SK-N-SH (cell line): Measurements from ENCODE around the gene C1GALT1. TPM values are rescaled to one million over a fixed set of nuclear protein-coding genes. Genes with fewer than 3 reads are reported as not detected.

ENCODE experiments used
- CTCF ChIA-PET: fragments of 300-600, 350-600 bp; formaldehyde crosslinking; extraction: SDS; loops from one replicate; lab custom pipeline; 2021; lab: Yijun Ruan, JAX
- POLR2A ChIA-PET: fragments of 350-600 bp; sonication (Branson Sonifier 250); formaldehyde crosslinking; extraction: SDS; loops from one replicate; lab custom pipeline; 2020; ENCODE audit warnings: antibody characterized with exemption, inconsistent platforms; lab: Yijun Ruan, JAX
- DNase-seq: peaks from one replicate; pipeline ENCODE4 v3.0.0; 2012
- H2AFZ ChIP-seq: fragments of 200-600 bp; sonication (generic); 2 replicates; pipeline ENCODE4 v1.8.1; 2016; ENCODE audit warnings: antibody characterized with exemption, mild to moderate bottlenecking, low read depth
- H3F3A ChIP-seq: fragments of 200-600 bp; sonication (generic); replicated peaks from 2 replicates; pipeline ENCODE3; 2016; ENCODE audit warnings: antibody characterized with exemption, mild to moderate bottlenecking; ENCODE audit not compliant: insufficient read depth
- H3K27ac ChIP-seq, 2 experiments: fragments of 200-500 bp in 1 of 2; fragments of 200-600 bp in 1 of 2; sonication (Bioruptor generic) in 1 of 2; sonication (generic), shearing (Covaris generic) in 1 of 2; 2 replicates each; pipeline versions ENCODE4 v1.5.1 to v1.6.1; 2014 to 2016; ENCODE audit warnings: low read depth in 2 of 2, inconsistent platforms in 1 of 2, low read length in 1 of 2, mild to moderate bottlenecking in 1 of 2, mixed read lengths in 1 of 2
- H3K27me3 ChIP-seq: fragments of 200-600 bp; sonication (generic), shearing (Covaris generic); 2 replicates; pipeline ENCODE4 v1.6.1; 2016; ENCODE audit warnings: mixed run types; ENCODE audit not compliant: insufficient read depth
- H3K36me3 ChIP-seq, 2 experiments: fragments of 200-500 bp in 1 of 2; fragments of 200-600 bp in 1 of 2; sonication (Bioruptor generic) in 1 of 2; sonication (generic) in 1 of 2; replicated peaks in 1 of 2; 2 replicates each; pipeline versions ENCODE3 to v1.5.1; 2014 to 2016; ENCODE audit warnings: low read length in 1 of 2, mild to moderate bottlenecking in 1 of 2; ENCODE audit not compliant: insufficient read depth in 2 of 2, control insufficient read depth in 1 of 2
- H3K4me1 ChIP-seq, 2 experiments: fragments of 200-500 bp in 1 of 2; fragments of 200-600 bp in 1 of 2; sonication (Bioruptor generic) in 1 of 2; sonication (generic), shearing (Covaris generic) in 1 of 2; 2 replicates each; pipeline versions ENCODE4 v1.5.1 to v1.6.1; 2014 to 2016; ENCODE audit warnings: low read depth in 1 of 2, low read length in 1 of 2, mixed run types in 1 of 2; ENCODE audit not compliant: insufficient read depth in 2 of 2, control insufficient read depth in 1 of 2
- H3K4me2 ChIP-seq: fragments of 200-600 bp; sonication (generic), shearing (Covaris generic); 2 replicates; pipeline ENCODE4 v1.6.1; 2017; ENCODE audit warnings: mixed run types
- H3K4me3 ChIP-seq, 2 experiments: fragments of 200-500 bp in 1 of 2; fragments of 200-600 bp in 1 of 2; sonication (Bioruptor generic) in 1 of 2; sonication (generic), shearing (Covaris generic) in 1 of 2; 2 replicates each; pipeline versions ENCODE4 v1.5.1 to v1.8.1; 2014 to 2016; ENCODE audit warnings: low read depth in 2 of 2, inconsistent platforms in 1 of 2, low read length in 1 of 2, mild to moderate bottlenecking in 1 of 2, mixed read lengths in 1 of 2, moderate library complexity in 1 of 2
- H3K79me2 ChIP-seq: fragments of 200-600 bp; sonication (generic); 2 replicates; pipeline ENCODE4 v1.8.1; 2017; ENCODE audit warnings: mild to moderate bottlenecking; ENCODE audit not compliant: insufficient read depth
- H3K9ac ChIP-seq: fragments of 200-600 bp; sonication (generic); 2 replicates; pipeline ENCODE4 v1.6.1; 2017; ENCODE audit warnings: mixed run types
- H3K9me2 ChIP-seq: fragments of 200-600 bp; sonication (generic); 2 replicates; pipeline ENCODE4 v1.6.1; 2017; ENCODE audit warnings: mixed run types
- H3K9me3 ChIP-seq: fragments of 200-600 bp; sonication (generic); 2 replicates; pipeline ENCODE4 v1.6.1; 2017; ENCODE audit warnings: mixed run types, mild to moderate bottlenecking, moderate library complexity
- H4K20me1 ChIP-seq: fragments of 200-600 bp; sonication (generic); 2 replicates; pipeline ENCODE4 v1.6.1; 2017; ENCODE audit warnings: mild to moderate bottlenecking, mixed run types; ENCODE audit not compliant: insufficient read depth
- EZH2phosphoT487 ChIP-seq: fragments of 200-600 bp; sonication (generic); IDR thresholded peaks from 2 replicates; pipeline ENCODE4 v1.6.1; 2017; ENCODE audit warnings: low read depth, mixed run types, mild to moderate bottlenecking, antibody characterized with exemption, moderate library complexity, borderline replicate concordance
- FOXJ3 ChIP-seq: sonication (generic); formaldehyde crosslinking; IDR thresholded peaks from 2 replicates; pipeline ENCODE4 v1.5.1; 2020; ENCODE audit warnings: mild to moderate bottlenecking, missing genetic modification reagents
- GABPA ChIP-seq: IDR thresholded peaks from 2 replicates; pipeline ENCODE4 v1.4.0; 2012; ENCODE audit warnings: low read depth, mild to moderate bottlenecking
- MEF2A ChIP-seq: IDR thresholded peaks from 2 replicates; pipeline ENCODE4 v1.4.0; 2012; ENCODE audit warnings: low read depth, borderline replicate concordance
- MXI1 ChIP-seq: IDR thresholded peaks from 2 replicates; pipeline ENCODE4 v1.6.1; 2012; ENCODE audit warnings: mild to moderate bottlenecking, low read depth, low read length, improper control_type of control experiment
- NRF1 ChIP-seq: IDR thresholded peaks from 2 replicates; pipeline ENCODE4 v1.6.1; 2012; ENCODE audit warnings: low read depth, mild to moderate bottlenecking, low read length
- RCOR1 ChIP-seq: fragments of 150-350 bp; IDR thresholded peaks from 2 replicates; pipeline ENCODE4 v1.6.1; 2017; ENCODE audit warnings: antibody characterized with exemption, low read length
- RXRA ChIP-seq: IDR thresholded peaks from 2 replicates; pipeline ENCODE4 v1.4.0; 2012; ENCODE audit warnings: low read depth, mild to moderate bottlenecking, borderline replicate concordance
- SIN3A ChIP-seq: IDR thresholded peaks from 2 replicates; pipeline ENCODE4 v1.6.1; 2012; ENCODE audit warnings: low read depth, mild to moderate bottlenecking, low read length, moderate library complexity, borderline replicate concordance
- SMC3 ChIP-seq: IDR thresholded peaks from 2 replicates; pipeline ENCODE4 v1.6.1; 2012; ENCODE audit warnings: low read depth, low read length, improper control_type of control experiment
- TAF1 ChIP-seq: IDR thresholded peaks from 2 replicates; pipeline ENCODE4 v1.6.1; 2012; ENCODE audit warnings: low read depth, mild to moderate bottlenecking, low read length, moderate library complexity, borderline replicate concordance
- TCF12 ChIP-seq: IDR thresholded peaks from 2 replicates; pipeline ENCODE4 v1.4.0; 2012
- YY1 ChIP-seq: IDR thresholded peaks from 2 replicates; pipeline ENCODE4 v1.4.0; 2012; ENCODE audit warnings: low read depth, mild to moderate bottlenecking
- WGBS: methylation state at CpG from one replicate; pipeline ENCODE4 v1.1.6; 2017; ENCODE audit warnings: low lambda C conversion rate; 5-methylcytosine and 5-hydroxymethylcytosine counted together
- polyA plus RNA-seq, 3 experiments: library from polyadenylated mRNA; depleted of rRNA; stranded (reverse); fragments of >200 nt; gene quantifications; 2 replicates each; pipeline ENCODE4 v1.2.3, GENCODE V29; 2012
- TF ChIP-seq, protein P1 (sequence below): fragments of 150-350 bp; IDR thresholded peaks from 2 replicates; pipeline ENCODE4 v1.6.1; 2016; ENCODE audit warnings: mild to moderate bottlenecking, low read depth, low read length
- TF ChIP-seq, protein P2 (sequence below): IDR thresholded peaks from 2 replicates; pipeline ENCODE4 v1.4.0; 2012; ENCODE audit warnings: low read depth, borderline replicate concordance
- TF ChIP-seq, protein P3 (sequence below): IDR thresholded peaks from 2 replicates; pipeline ENCODE4 v1.4.0; 2012; ENCODE audit warnings: low read depth
- TF ChIP-seq, protein P4 (sequence below): IDR thresholded peaks from 2 replicates; pipeline ENCODE4; 2012

C1GALT1 gene
- polyA plus RNA-seq, 1 of the 3 experiments (the other 2 are of a cell fraction): 15.2 TPM

DNA sequence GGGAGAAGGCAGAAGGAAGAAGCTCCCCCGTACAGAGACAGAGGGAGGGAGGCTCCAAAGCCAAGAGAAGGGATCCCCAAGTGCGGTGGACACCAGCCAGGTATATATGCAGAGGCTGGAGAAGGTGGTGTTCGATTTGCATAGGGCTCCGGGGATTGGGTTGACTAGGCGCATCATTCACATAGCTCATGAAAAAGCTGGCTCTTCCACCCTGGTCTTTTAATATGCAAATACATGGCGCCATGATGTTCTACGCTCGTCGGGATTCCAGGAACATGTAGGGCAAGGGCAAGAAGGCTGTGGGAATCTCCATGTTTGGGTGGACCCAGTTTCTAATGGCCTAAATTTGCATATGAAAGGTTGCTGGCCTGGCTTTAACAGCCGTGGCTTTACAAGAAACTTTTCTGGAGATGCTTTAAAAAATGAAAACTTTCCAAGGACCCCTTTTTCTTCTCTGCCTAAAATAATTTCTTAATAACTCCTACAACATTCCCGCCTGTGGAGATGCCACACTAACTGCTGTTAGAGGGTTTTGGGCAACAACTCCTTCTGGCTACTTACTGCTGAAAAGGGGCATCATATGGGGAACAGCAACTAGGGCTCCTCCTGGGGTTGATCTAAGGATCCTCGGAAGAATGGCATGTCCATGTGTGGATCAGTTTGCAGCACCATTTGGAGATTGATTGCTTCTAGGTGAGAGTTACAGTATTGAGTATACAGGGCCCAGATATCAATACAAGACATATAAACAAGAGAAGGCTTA is 28.3 kb downstream of the C1GALT1 start:
- 96% methylated on average over 12 of the region's 12 CpGs for WGBS
- no peak for TF ChIP-seq GABPA
- TF ChIP-seq, protein P1, sequence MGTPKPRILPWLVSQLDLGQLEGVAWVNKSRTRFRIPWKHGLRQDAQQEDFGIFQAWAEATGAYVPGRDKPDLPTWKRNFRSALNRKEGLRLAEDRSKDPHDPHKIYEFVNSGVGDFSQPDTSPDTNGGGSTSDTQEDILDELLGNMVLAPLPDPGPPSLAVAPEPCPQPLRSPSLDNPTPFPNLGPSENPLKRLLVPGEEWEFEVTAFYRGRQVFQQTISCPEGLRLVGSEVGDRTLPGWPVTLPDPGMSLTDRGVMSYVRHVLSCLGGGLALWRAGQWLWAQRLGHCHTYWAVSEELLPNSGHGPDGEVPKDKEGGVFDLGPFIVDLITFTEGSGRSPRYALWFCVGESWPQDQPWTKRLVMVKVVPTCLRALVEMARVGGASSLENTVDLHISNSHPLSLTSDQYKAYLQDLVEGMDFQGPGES: no peak
- no peak for TF ChIP-seq FOXJ3 (CRISPR knock-in tag)
- TF ChIP-seq TCF12: no peak
- TF ChIP-seq NRF1: no peak
- no peak for TF ChIP-seq RXRA
- CTCF ChIA-PET: interaction anchor here (1.1 to 1.3 kb wide), 2 partner anchors 28 to 108 kb away, joined by 3 to 4 read pairs; no protein-coding TSS in a partner anchor
- DNase-seq: no peak
- Histone ChIP-seq H3K4me1 (no peaks in the 10 kb centered on the region), H3K4me2 (no peak overlapping the region), H3K36me3 (peaks cover 2 to 6% of the 10 kb centered on the region in 2 experiments), H3K27ac (no peak overlapping the region), H3K9me2 (no peaks in the 10 kb centered on the region), H3K27me3 (no peaks in the 10 kb centered on the region), H3K79me2 (peaks cover 34% of the 10 kb centered on the region), H3K9me3 (no peaks in the 10 kb centered on the region), H4K20me1 (no peaks in the 10 kb centered on the region), H3K9ac (no peak overlapping the region), H3F3A (no peaks in the 10 kb centered on the region), H2AFZ (no peak overlapping the region), H3K4me3 (no peak overlapping the region)
- POLR2A ChIA-PET: no interaction called here

DNA sequence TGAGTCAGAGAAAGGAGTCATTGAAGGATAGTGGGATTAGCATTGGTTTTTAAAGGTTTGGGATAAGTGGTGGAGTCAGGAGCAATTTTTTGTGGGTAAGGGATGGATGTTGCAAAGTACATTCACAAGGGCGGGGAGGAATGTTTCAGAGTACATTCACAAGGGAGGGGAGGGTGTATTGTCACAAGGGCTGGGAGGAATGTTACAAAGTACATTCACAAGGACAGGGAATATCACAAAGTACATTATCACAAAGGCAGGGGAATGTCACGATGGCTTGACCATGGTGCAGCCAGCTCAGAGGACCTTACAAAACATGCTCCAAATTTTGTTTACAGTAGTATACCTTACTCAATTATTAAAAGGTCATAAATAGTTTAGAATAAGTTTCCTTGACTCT is 30.3 kb downstream of the C1GALT1 start:
- no peak overlapping the region for H3K4me3 ChIP-seq
- H3K9me3 ChIP-seq: no peaks in the 10 kb centered on the region
- no peak for DNase-seq
- POLR2A ChIA-PET: no interaction called here
- H3K36me3 ChIP-seq: peaks cover 0 to 17% of the 10 kb centered on the region in 2 experiments
- TF ChIP-seq SIN3A (no peak), RXRA (no peak), MXI1 (no peak), EZH2phosphoT487 (no peak), MEF2A (no peak), YY1 (no peak), FOXJ3 (CRISPR knock-in tag) (no peak), TAF1 (no peak), SMC3 (no peak), RCOR1 (no peak)
- TF ChIP-seq, protein P2, sequence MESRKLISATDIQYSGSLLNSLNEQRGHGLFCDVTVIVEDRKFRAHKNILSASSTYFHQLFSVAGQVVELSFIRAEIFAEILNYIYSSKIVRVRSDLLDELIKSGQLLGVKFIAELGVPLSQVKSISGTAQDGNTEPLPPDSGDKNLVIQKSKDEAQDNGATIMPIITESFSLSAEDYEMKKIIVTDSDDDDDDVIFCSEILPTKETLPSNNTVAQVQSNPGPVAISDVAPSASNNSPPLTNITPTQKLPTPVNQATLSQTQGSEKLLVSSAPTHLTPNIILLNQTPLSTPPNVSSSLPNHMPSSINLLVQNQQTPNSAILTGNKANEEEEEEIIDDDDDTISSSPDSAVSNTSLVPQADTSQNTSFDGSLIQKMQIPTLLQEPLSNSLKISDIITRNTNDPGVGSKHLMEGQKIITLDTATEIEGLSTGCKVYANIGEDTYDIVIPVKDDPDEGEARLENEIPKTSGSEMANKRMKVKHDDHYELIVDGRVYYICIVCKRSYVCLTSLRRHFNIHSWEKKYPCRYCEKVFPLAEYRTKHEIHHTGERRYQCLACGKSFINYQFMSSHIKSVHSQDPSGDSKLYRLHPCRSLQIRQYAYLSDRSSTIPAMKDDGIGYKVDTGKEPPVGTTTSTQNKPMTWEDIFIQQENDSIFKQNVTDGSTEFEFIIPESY: no peak
- TF ChIP-seq, protein P3, sequence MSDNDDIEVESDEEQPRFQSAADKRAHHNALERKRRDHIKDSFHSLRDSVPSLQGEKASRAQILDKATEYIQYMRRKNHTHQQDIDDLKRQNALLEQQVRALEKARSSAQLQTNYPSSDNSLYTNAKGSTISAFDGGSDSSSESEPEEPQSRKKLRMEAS: no peak
- TF ChIP-seq, protein P4, sequence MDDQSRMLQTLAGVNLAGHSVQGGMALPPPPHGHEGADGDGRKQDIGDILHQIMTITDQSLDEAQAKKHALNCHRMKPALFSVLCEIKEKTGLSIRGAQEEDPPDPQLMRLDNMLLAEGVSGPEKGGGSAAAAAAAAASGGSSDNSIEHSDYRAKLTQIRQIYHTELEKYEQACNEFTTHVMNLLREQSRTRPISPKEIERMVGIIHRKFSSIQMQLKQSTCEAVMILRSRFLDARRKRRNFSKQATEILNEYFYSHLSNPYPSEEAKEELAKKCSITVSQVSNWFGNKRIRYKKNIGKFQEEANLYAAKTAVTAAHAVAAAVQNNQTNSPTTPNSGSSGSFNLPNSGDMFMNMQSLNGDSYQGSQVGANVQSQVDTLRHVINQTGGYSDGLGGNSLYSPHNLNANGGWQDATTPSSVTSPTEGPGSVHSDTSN: no peak
- TF ChIP-seq, protein P1: no peak
- TF ChIP-seq, all 33 proteins: peak for 0
- H3K4me1 ChIP-seq: no peaks in the 10 kb centered on the region
- CTCF ChIA-PET: interaction anchor here (1.9 kb wide), 1 partner anchor 9 kb away, joined by 6 read pairs; no protein-coding TSS in a partner anchor
- 99% methylated on average over 2 of the region's 2 CpGs for WGBS
- no peaks in the 10 kb centered on the region for H4K20me1 ChIP-seq
- no peak overlapping the region for H3K9ac ChIP-seq
- no peaks in the 10 kb centered on the region for H3F3A ChIP-seq
- no peaks in the 10 kb centered on the region for H3K9me2 ChIP-seq
- H3K27me3 ChIP-seq: no peaks in the 10 kb centered on the region
- H3K27ac ChIP-seq: no peak overlapping the region
- H2AFZ ChIP-seq: no peak overlapping the region
- H3K79me2 ChIP-seq: peaks cover 17% of the 10 kb centered on the region; the same call in 1 of the 2 replicates
- no peak overlapping the region for H3K4me2 ChIP-seq
